GM12875 (cell line): ENCODE data around the gene NEDD9.

Source experiments
- H3K4me3 ChIP-seq: one replicate; pipeline ENCODE4 v1.5.1; 2011; ENCODE audit warnings: low read depth, low read length, control low read depth
- CTCF ChIP-seq: IDR thresholded peaks from 2 replicates; pipeline ENCODE4 v1.5.1; 2011; ENCODE audit warnings: low read depth, mild to moderate bottlenecking, control low read depth, inconsistent platforms, low read length, moderate library complexity, borderline replicate concordance; ENCODE audit not compliant: insufficient read depth

NEDD9 gene

GRCh38 chr6:11162262-11162661, 70.2 kb downstream of the NEDD9 start:
- TF ChIP-seq CTCF: no peak
- no peak overlapping the region for H3K4me3 ChIP-seq

- TF ChIP-seq CTCF: no peak
- H3K4me3 ChIP-seq: no peak overlapping the region
Measured at GRCh38 chr6:11161031-11161956, 71.2 kb downstream of the NEDD9 start.

- H3K4me3 ChIP-seq: no peak overlapping the region
- TF ChIP-seq CTCF: no peak
Measured at GRCh38 chr6:11160199-11160598, 72.3 kb downstream of the NEDD9 start.

- H3K4me3 ChIP-seq: no peak overlapping the region
- no peak for TF ChIP-seq CTCF
Measured at GRCh38 chr6:11155589-11155988, 76.9 kb downstream of the NEDD9 start.

- H3K4me3 ChIP-seq: no peak overlapping the region
- TF ChIP-seq CTCF: no peak
Measured at GRCh38 chr6:11153447-11153846, 79.0 kb downstream of the NEDD9 start.

- TF ChIP-seq CTCF: no peak
- H3K4me3 ChIP-seq: no peak overlapping the region
Measured at GRCh38 chr6:11152581-11152980, 79.9 kb downstream of the NEDD9 start.

GRCh38 chr6:11151488-11151887, 81.0 kb downstream of the NEDD9 start:
- H3K4me3 ChIP-seq: no peak overlapping the region
- TF ChIP-seq CTCF: no peak
